OCI-LY3 (cell line): ENCODE data around the gene VHLL.

Experiments
- CTCF ChIP-seq: fragments of 200-600, 300-600 bp; sonication (generic); IDR thresholded peaks from 2 replicates; pipeline ENCODE4 v1.5.1; 2014; ENCODE audit warnings: antibody characterized with exemption, low read length, low read depth
- EZH2phosphoT487 ChIP-seq: fragments of 200-600 bp; shearing (Covaris generic); IDR thresholded peaks from 2 replicates; pipeline ENCODE4 v1.6.1; 2018; ENCODE audit warnings: antibody characterized with exemption, mixed run types, low read depth

GRCh38 chr1:156281693-156282478 is 17.2 kb downstream of the VHLL start:
- TF ChIP-seq CTCF (no peak), EZH2phosphoT487 (no peak)
